Measurements from ENCODE around the gene RGS19. TPM values are rescaled to one million over a fixed set of nuclear protein-coding genes. Genes with fewer than 3 reads are reported as not detected.

RGS19 gene
- total and polyA plus RNA-seq, 2 donors, result 27.2 to 42.8 TPM

DNA sequence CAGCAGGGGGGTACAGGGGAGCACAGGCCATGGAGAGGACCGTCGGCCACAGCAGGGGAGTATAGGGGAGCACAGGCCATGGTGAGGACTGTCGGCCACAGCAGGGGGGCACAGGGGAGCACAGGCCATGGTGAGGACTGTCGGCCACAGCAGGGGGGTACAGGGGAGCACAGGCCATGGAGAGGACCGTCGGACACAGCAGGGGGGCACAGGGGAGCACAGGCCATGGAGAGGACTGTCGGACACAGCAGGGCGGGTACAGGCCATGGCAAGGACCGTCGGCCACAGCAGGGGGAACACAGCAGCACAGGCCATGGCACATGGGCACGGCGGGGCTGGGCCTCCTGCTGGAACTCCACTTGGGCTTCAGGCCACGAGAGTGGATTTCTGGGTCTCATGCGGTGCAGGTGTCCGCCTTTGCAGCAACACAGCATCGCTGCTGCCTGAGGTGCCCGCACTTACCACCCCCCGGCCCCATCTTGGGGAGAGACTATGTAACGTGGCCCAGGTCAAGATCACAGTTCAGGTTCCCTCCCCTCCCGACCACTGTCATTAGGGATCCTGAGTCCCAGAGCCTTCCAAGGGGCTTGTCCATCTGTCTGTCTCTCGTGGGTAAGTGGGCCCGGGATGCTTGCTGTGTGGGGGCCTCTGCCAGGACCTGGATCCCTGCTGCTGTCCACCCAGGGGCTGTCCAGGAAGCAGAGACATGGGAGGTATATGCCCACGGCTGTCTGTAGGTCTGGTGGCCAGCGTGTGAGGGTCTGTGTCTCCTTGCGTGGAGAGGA lies 25.5 kb upstream of the RGS19 start:
- H3K4me1 ChIP-seq (ENCODE audit: control insufficient read depth in 2 of 2, insufficient read depth in 2 of 2, low read length in 2 of 2), result peaks cover 0 to 27% of the 10 kb centered on the region in 2 donors
- H3K27me3 ChIP-seq (ENCODE audit: control insufficient read depth in 2 of 2, insufficient read depth in 1 of 2, low read length in 1 of 2), result peaks cover 22 to 54% of the 10 kb centered on the region in 2 donors
- H3K9me3 ChIP-seq (ENCODE audit: control insufficient read depth in 2 of 2, insufficient read depth in 1 of 2, low read length in 1 of 2), result no peaks in the 10 kb centered on the region
- H3K36me3 ChIP-seq (ENCODE audit: control insufficient read depth in 2 of 2, insufficient read depth in 2 of 2, low read length in 1 of 2), result no peaks in the 10 kb centered on the region
- no peak overlapping the region for H3K27ac ChIP-seq (ENCODE audit: low read depth in 1 of 2, low read length in 1 of 2)
- 97% methylated on average over 25 of the region's 25 CpGs for WGBS
- DNase-seq (ENCODE audit: low read depth in 6 of 9, low spot score in 9 of 9), result no peak
- H3K4me3 ChIP-seq (ENCODE audit: low read length in 2 of 2), result no peak overlapping the region

DNA sequence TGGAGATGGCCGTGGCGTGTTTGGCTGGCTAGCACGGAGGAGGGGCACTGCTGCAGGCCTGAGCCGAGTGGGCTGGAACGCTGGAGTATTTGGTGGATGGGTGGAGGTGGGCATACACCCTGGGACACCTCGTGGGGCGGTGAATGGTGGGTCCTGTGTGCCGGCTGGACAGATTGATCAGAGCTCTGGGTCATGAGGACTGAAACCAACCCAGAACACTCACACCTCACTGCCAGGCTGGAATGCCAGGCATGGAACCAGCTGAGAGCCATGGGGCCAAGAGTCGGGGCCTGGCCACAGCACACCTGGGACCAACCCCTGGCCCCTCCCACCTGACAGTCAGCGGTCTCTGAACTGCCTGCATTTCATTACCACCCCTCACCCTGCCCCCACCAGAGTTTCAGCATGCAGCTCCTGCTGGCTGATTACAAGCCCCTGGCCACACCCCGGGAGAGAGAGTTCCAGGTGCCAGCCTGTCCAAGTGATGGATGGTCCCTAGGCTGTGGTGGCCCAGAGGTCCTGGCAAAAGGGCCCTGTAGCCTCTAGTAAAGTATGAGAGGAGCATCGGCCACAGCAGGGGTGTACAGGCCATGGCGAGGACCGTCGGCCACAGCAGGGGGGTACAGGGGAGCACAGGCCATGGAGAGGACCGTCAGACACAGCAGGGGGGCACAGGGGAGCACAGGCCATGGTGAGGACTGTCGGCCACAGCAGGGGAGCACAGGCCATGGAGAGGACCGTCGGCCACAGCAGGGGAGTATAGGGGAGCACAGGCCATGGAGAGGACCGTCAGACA lies 24.8 kb upstream of the RGS19 start:
- Histone ChIP-seq H3K27me3 (ENCODE audit: control insufficient read depth in 2 of 2, insufficient read depth in 1 of 2, low read length in 1 of 2) (peaks cover 22 to 56% of the 10 kb centered on the region in 2 donors), H3K9me3 (ENCODE audit: control insufficient read depth in 2 of 2, insufficient read depth in 1 of 2, low read length in 1 of 2) (no peaks in the 10 kb centered on the region), H3K4me3 (ENCODE audit: low read length in 2 of 2) (no peak overlapping the region), H3K27ac (ENCODE audit: low read depth in 1 of 2, low read length in 1 of 2) (no peak overlapping the region), H3K36me3 (ENCODE audit: control insufficient read depth in 2 of 2, insufficient read depth in 2 of 2, low read length in 1 of 2) (no peaks in the 10 kb centered on the region), H3K4me1 (ENCODE audit: control insufficient read depth in 2 of 2, insufficient read depth in 2 of 2, low read length in 2 of 2) (peaks cover 0 to 27% of the 10 kb centered on the region in 2 donors)
- DNase-seq (ENCODE audit: low read depth in 6 of 9, low spot score in 9 of 9), result no peak
- WGBS, result 90% methylated on average over 20 of the region's 20 CpGs

DNA sequence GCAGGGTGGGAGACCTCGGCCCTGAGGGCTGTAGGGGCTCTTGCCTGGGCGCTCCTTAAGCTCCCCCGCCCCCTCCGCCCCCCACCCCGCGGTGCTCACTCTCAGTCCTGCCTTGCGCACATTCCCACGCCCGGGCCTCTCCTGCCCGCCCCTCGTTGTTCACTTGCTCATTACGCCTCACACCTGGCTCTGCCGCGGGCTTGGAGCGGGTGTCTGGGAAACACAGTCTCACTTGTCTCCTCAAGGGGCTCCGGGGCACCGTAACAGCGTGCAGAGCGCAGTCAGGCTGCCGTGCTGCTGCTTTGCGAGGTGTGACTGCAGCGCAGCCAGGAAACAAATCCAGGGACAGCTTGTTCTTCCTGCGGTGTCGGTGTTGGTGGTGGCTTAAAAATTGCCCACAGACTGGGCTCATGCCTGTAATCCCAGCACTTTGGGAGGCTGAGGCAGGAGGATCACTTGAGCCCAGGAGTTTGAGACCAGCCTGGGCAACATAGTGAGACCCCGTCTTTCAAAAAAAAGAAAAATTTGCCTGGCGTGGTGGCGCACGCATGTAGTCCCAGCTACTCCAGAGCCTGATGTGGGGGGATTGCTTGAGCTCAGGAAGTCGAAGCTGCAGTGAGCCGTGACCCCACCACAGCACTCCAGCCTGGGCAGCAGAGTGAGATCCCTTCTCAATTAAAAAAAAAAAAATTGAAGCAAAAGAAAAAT lies 23.5 kb upstream of the RGS19 start:
- H3K4me3 ChIP-seq (ENCODE audit: low read length in 2 of 2), result peak overlapping the region in 1 of 2 donors; percentile 38

DNA sequence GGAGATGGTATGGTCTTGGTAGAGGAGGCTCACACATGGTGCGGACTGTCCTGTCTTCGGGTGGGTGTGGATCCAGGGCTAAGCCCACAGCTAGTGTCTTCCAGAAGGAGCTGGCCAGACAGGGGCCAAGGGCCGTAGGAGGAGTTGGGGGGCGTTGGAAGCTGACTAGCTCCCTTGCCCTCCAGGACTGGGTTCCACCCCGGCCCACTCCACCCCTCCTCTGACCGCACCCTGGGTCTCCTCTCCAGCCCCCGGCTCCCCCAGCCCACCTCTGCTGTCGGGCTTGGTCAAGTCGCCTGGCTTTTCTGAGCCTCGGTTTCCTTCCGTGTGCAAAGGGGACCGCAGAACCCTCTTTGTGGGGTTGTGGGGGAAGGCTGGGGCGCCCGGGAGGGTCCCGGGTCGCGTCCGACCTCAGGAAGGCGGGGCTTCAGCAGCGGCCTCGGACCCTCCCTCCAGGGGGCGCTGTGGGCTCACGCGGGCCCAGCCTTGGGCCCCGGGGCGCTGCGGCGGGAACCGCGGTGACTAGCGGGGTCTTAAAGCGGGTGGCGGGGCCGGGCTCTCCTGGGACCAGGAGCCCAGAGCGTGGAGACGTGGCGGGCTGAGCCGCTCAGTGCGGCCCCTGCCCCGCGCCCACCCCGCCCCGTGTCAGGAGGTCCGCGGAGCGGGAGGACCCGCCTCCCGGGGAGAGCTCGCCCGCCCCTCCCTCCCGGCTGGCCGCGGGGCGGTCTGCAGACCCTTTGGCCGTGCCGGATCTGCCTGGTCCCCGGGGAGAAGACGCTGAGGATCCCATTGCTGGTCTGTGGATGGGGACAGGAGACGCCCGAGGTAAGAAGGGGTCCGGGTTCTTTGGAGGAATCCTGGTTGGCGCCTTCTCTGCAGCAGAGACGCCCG lies 22.7 kb upstream of the RGS19 start:
- 6% methylated on average over 64 of the region's 64 CpGs for WGBS
- Histone ChIP-seq H3K4me1 (ENCODE audit: control insufficient read depth in 2 of 2, insufficient read depth in 2 of 2, low read length in 2 of 2) (peaks cover 0 to 17% of the 10 kb centered on the region in 2 donors), H3K27ac (ENCODE audit: low read depth in 1 of 2, low read length in 1 of 2) (no peak overlapping the region), H3K36me3 (ENCODE audit: control insufficient read depth in 2 of 2, insufficient read depth in 2 of 2, low read length in 1 of 2) (no peaks in the 10 kb centered on the region), H3K4me3 (ENCODE audit: low read length in 2 of 2) (peak overlapping the region in 1 of 2 donors; percentile 38), H3K27me3 (ENCODE audit: control insufficient read depth in 2 of 2, insufficient read depth in 1 of 2, low read length in 1 of 2) (peaks cover 22 to 51% of the 10 kb centered on the region in 2 donors), H3K9me3 (ENCODE audit: control insufficient read depth in 2 of 2, insufficient read depth in 1 of 2, low read length in 1 of 2) (no peaks in the 10 kb centered on the region)
- DNase-seq (ENCODE audit: low read depth in 6 of 9, low spot score in 9 of 9), result peak in 4 of 9 donors; percentile 62 to 81 (median 72)

More for the DNA sequence above, 23.5 kb upstream of the RGS19 start:
- 21% methylated on average over 30 of the region's 30 CpGs for WGBS
- DNase-seq (ENCODE audit: low read depth in 6 of 9, low spot score in 9 of 9), result peak in 1 of 9 donors; percentile 72
- H3K36me3 ChIP-seq (ENCODE audit: control insufficient read depth in 2 of 2, insufficient read depth in 2 of 2, low read length in 1 of 2), result no peaks in the 10 kb centered on the region
- no peaks in the 10 kb centered on the region for H3K9me3 ChIP-seq (ENCODE audit: control insufficient read depth in 2 of 2, insufficient read depth in 1 of 2, low read length in 1 of 2)
- peaks cover 22 to 56% of the 10 kb centered on the region in 2 donors for H3K27me3 ChIP-seq (ENCODE audit: control insufficient read depth in 2 of 2, insufficient read depth in 1 of 2, low read length in 1 of 2)
- H3K4me1 ChIP-seq (ENCODE audit: control insufficient read depth in 2 of 2, insufficient read depth in 2 of 2, low read length in 2 of 2), result peaks cover 0 to 25% of the 10 kb centered on the region in 2 donors
- H3K27ac ChIP-seq (ENCODE audit: low read depth in 1 of 2, low read length in 1 of 2), result no peak overlapping the region

DNA sequence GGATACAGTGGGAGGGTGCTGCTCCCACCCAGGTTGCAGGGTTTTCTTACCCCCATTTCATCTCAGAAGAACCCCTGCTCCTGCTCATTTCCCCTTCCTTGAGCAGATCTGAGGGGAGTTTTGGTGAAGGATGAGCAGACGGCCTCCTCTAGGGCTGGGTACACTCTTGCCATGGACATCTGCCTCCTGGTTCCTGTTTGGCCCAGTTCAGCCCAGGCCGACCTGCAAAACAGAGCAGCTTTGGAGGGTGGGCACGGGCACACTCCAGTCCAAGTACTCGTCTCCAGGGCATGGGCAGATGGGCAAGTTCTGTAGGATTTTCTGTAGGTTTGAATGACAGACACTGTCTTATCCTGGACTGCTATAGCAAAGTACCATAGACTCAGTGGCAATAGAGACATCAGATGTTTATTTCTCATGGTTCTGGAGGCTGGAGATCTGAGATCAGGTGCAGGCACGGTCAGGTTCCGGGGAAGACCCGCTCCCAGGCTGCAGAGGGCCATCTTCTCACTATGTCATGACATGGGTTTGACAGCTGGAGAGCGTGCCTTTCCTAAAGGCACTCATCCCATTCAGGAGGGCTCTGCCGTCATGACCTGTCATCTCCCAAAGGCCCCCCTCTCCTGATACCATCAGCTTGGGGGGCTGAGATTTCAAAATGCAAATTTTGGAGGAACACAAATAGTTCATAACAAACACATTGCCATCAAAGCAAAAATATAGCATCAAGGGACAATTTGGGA lies 21.8 kb upstream of the RGS19 start:
- peaks cover 0 to 16% of the 10 kb centered on the region in 2 donors for H3K4me1 ChIP-seq (ENCODE audit: control insufficient read depth in 2 of 2, insufficient read depth in 2 of 2, low read length in 2 of 2)
- H3K27ac ChIP-seq (ENCODE audit: low read depth in 1 of 2, low read length in 1 of 2), result no peak overlapping the region
- no peak overlapping the region for H3K4me3 ChIP-seq (ENCODE audit: low read length in 2 of 2)
- no peaks in the 10 kb centered on the region for H3K36me3 ChIP-seq (ENCODE audit: control insufficient read depth in 2 of 2, insufficient read depth in 2 of 2, low read length in 1 of 2)
- no peaks in the 10 kb centered on the region for H3K9me3 ChIP-seq (ENCODE audit: control insufficient read depth in 2 of 2, insufficient read depth in 1 of 2, low read length in 1 of 2)
- peaks cover 22 to 48% of the 10 kb centered on the region in 2 donors for H3K27me3 ChIP-seq (ENCODE audit: control insufficient read depth in 2 of 2, insufficient read depth in 1 of 2, low read length in 1 of 2)
- WGBS, result 93% methylated on average over 9 of the region's 9 CpGs
- no peak for DNase-seq (ENCODE audit: low read depth in 6 of 9, low spot score in 9 of 9)

DNA sequence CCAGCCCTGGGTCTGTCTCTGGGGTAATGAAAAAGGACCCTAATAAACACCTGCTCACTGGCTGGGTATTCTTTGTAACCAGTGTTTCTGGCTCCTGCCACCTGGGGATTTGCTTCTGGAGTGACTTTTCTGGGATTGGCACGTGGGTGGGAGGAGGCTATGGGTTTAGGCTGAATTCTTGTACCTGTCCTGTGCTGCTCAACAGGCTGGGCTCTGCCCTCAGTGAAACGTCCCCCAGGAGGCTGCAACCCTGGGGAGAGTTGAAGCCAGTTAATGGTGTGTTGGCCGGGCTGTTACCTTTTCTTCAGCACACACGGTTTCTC lies 21.2 kb upstream of the RGS19 start:
- Histone ChIP-seq H3K4me3 (ENCODE audit: low read length in 2 of 2) (no peak overlapping the region), H3K9me3 (ENCODE audit: control insufficient read depth in 2 of 2, insufficient read depth in 1 of 2, low read length in 1 of 2) (no peaks in the 10 kb centered on the region), H3K27me3 (ENCODE audit: control insufficient read depth in 2 of 2, insufficient read depth in 1 of 2, low read length in 1 of 2) (peaks cover 22 to 46% of the 10 kb centered on the region in 2 donors), H3K36me3 (ENCODE audit: control insufficient read depth in 2 of 2, insufficient read depth in 2 of 2, low read length in 1 of 2) (no peaks in the 10 kb centered on the region), H3K4me1 (ENCODE audit: control insufficient read depth in 2 of 2, insufficient read depth in 2 of 2, low read length in 2 of 2) (peaks cover 0 to 16% of the 10 kb centered on the region in 2 donors), H3K27ac (ENCODE audit: low read depth in 1 of 2, low read length in 1 of 2) (no peak overlapping the region)
- WGBS, result 89% methylated on average over 4 of the region's 4 CpGs
- DNase-seq (ENCODE audit: low read depth in 6 of 9, low spot score in 9 of 9), result no peak

DNA sequence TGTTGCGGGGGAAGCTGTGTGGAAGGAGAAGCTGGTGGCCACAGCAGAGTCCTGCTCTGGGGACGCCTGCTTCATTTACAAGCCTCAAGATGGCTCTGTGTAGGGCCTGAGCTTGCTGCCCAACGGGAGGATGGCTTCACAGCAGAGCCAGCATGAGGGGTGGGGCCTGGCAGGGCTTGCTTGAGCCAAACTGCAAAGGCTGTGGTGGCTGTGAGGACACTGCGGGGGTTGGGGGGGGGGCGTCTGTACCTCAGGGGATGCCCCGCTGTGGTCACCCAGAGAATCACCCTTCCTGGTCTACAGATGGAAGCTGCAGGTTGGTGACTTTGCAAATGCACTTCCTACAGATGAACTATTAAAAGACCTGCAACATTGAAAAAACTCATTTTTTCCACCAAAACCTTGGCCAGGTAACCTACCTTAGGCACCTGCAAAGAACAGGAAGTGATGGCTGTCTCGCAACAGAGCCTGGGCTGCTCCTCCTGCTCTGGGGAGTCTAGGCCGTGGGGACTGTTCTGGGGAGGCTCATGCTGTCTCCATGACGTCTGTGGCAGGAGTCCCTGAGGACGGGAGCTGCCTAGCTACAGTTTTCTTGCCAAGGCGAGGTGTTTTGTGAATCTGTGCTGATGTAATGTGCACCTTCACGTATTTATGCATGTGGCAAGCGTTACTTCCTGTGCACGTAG lies 20.7 kb upstream of the RGS19 start:
- H3K27ac ChIP-seq (ENCODE audit: low read depth in 1 of 2, low read length in 1 of 2), result no peak overlapping the region
- H3K4me3 ChIP-seq (ENCODE audit: low read length in 2 of 2), result no peak overlapping the region
- H3K36me3 ChIP-seq (ENCODE audit: control insufficient read depth in 2 of 2, insufficient read depth in 2 of 2, low read length in 1 of 2), result no peaks in the 10 kb centered on the region
- H3K27me3 ChIP-seq (ENCODE audit: control insufficient read depth in 2 of 2, insufficient read depth in 1 of 2, low read length in 1 of 2), result peaks cover 22 to 44% of the 10 kb centered on the region in 2 donors
- no peaks in the 10 kb centered on the region for H3K9me3 ChIP-seq (ENCODE audit: control insufficient read depth in 2 of 2, insufficient read depth in 1 of 2, low read length in 1 of 2)
- WGBS, result 85% methylated on average over 14 of the region's 14 CpGs
- peak in 1 of 9 donors; percentile 33 for DNase-seq (ENCODE audit: low read depth in 6 of 9, low spot score in 9 of 9)
- peaks cover 0 to 16% of the 10 kb centered on the region in 2 donors for H3K4me1 ChIP-seq (ENCODE audit: control insufficient read depth in 2 of 2, insufficient read depth in 2 of 2, low read length in 2 of 2)

All from thymus (tissue), 11 donors.